Activated naive CD4-positive, alpha-beta T cell treated with anti-CD3 and anti-CD28 coated beads for 36 hours (primary cell): ENCODE measurements around the gene TOM1L2. TPM values are rescaled to one million over a fixed set of nuclear protein-coding genes. Genes with fewer than 3 reads are reported as not detected.
A peak's percentile ranks its signal among the peaks of the same experiment; 100 is the strongest.

ENCODE experiments used
- CTCF ChIA-PET: fragments of 350-600 bp; sonication (Branson Sonifier 250); formaldehyde crosslinking; loops from one replicate; lab custom pipeline; 2021; ENCODE audit warnings: antibody characterized with exemption; lab: Charles Lee
- DNase-seq: peaks from one replicate; pipeline ENCODE4 v3.0.0-alpha.2; 2020
- H3K27ac Mint-ChIP-seq: one replicate; pipeline ENCODE4 v1.8.0; 2021; ENCODE audit warnings: mild to moderate bottlenecking, mixed read lengths
- H3K27me3 Mint-ChIP-seq: one replicate; pipeline ENCODE4 v1.8.0; 2021; ENCODE audit warnings: low read depth, mixed read lengths
- H3K36me3 Mint-ChIP-seq: one replicate; pipeline ENCODE4 v1.8.0; 2021; ENCODE audit warnings: low read depth, mixed read lengths
- H3K4me1 Mint-ChIP-seq: one replicate; pipeline ENCODE4 v1.8.0; 2021; ENCODE audit warnings: low read depth, mixed read lengths
- H3K4me3 Mint-ChIP-seq: one replicate; pipeline ENCODE4 v1.8.0; 2021; ENCODE audit warnings: mild to moderate bottlenecking, moderate library complexity, mixed read lengths
- H3K9me3 Mint-ChIP-seq: one replicate; pipeline ENCODE4 v1.8.0; 2021; ENCODE audit warnings: mixed read lengths
- intact Hi-C: fragments of 100-400 bp; cut with micrococcal nuclease; formaldehyde crosslinking; loops from one replicate; pipeline ENCODE4 v1.15.1; 2023
- total RNA-seq, 2 experiments: library from RNA; stranded (reverse); gene quantifications; one replicate each; pipeline ENCODE4 v1.2.3, GENCODE V29; 2021

Gene TOM1L2
- total RNA-seq, 2 experiments from 2014 or later = 9.8 to 9.9 TPM

DNA sequence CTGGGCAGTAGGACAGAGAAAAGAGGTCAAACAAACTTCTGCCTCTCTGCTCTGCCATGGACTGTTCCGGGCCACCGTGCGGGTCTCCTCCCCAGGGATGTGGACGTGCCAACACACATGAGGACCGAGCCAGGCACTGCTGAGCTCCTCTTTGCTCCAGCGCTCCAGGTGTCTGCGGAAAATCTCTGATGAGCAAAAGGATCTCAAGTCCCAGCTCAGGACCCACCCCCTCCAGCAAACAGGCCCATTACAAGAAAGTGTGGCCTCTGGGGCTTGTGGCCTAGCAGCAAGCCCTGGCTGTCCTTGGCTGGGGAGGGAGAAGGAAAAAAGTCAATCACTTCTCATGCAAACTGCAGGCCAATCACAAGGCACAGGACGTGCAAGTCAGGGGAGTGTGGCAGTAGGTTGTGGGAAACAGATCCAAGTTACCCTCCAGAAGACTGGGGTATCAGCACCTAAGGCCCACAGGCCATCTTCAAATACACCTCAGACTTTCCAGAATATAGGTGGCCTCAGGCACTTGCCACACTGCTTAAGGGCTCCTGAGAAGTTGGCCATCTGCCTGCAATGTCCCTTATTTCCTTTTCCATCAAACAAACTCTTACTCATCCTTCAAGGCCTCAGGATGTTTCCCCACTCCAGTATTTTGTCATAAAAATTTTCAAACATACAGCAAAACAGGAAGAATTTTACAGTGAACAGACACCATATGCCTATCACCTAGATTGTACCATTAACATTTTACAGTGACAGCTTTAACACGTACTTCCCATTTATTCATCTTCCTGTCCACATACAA, 99.5 kb downstream of the TOM1L2 start:
- Mint-ChIP-seq H3K27me3 (no peaks in the 10 kb centered on the region), H3K4me3 (no peak overlapping the region), H3K36me3 (no peaks in the 10 kb centered on the region), H3K9me3 (no peaks in the 10 kb centered on the region), H3K27ac (no peak overlapping the region), H3K4me1 (no peaks in the 10 kb centered on the region)
- intact Hi-C loops = no loop called here
- CTCF ChIA-PET = no interaction called here
- no peak for DNase-seq

DNA sequence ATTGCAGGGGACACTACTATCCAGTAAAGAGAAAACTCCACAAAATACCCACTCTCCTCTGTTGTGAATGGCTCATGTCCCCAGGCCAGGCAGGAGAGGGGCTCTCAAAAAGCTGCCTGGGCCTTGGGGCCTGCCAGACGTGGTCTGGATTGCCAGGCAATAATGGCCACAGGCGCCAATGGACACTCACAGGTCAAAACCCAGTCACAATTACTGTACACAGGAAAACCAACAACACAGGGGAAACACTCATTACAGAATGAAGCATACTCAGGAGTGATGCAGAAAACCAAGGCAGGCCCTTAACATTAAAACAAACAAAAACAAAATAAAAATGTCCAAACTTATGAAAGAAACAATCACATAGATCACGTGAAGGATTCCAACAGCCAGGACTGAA, 100.3 kb downstream of the TOM1L2 start:
- no peaks in the 10 kb centered on the region for H3K27me3 Mint-ChIP-seq
- H3K4me1 Mint-ChIP-seq = no peaks in the 10 kb centered on the region
- no peaks in the 10 kb centered on the region for H3K9me3 Mint-ChIP-seq
- intact Hi-C loops = no loop called here
- CTCF ChIA-PET = no interaction called here
- no peak overlapping the region for H3K27ac Mint-ChIP-seq
- no peak overlapping the region for H3K4me3 Mint-ChIP-seq
- H3K36me3 Mint-ChIP-seq = no peaks in the 10 kb centered on the region
- no peak for DNase-seq

DNA sequence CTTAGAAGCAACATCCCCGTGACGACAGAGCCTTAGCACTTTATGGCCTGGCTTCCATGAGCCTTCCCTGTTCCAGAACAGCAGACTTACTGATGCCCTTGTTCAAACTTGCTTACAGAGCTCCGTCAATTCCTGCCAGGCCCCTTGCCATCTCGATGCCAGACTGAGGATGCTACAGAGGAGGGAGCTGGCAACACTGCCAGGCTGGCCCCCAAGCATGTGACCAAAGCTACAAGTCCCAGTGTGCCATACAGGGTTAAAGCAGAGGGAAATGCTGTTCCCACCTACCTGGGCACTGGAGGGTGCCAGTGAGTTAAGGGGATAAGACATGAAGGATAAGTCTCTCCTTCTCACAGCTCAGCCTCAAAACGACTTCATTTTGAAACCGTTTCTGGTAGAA, 102.0 kb downstream of the TOM1L2 start:
- intact Hi-C loops = no loop called here
- H3K27me3 Mint-ChIP-seq = no peaks in the 10 kb centered on the region
- no peaks in the 10 kb centered on the region for H3K36me3 Mint-ChIP-seq
- no peaks in the 10 kb centered on the region for H3K4me1 Mint-ChIP-seq
- H3K9me3 Mint-ChIP-seq = no peaks in the 10 kb centered on the region
- H3K4me3 Mint-ChIP-seq = no peak overlapping the region
- no peak for DNase-seq
- no peak overlapping the region for H3K27ac Mint-ChIP-seq
- CTCF ChIA-PET = interaction anchor here (0.9 kb wide), 1 partner anchor 108 kb away, joined by 3 read pairs; no protein-coding TSS in a partner anchor

DNA sequence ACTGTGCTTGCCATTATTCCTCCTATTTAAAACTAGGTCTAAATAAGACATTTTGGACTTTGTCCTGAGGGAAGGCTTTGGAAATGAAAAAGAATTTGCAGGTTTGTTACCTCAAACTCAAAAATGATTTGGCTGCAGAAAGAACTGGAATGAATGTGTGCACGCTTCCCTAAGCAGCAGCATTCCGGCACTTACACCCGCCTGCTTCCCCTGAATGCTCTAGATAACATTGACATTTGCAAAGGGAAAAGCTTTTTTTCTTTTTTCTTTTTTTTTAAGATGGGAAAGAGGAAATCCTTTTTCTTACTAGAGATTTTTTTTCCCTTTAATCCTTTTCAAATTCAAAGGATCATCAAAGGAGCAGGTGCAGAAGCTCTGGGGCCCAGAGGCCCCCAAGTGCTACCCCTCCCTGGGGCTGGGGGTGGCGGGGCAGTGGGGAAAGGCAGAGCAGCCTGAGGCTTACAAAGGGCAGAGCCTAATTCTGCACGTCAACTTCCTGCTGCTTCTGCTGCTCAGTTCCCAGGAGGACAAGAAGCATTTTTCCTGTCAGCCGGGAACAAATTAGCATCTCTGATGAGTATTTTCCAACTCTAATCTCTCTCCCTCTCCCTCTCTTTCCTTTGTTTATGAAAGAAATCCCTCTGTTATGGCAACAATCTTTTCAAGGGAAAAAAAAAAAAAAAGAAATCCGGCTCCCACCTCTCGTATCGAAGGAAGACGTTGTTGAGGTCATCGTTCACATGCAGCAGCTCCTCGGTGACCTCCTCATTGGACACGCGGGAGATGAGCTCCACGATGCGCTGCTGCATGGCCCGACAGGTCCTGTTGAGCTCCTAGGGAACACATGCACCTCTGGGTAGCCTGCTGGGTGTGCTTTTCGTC, 103.3 kb downstream of the TOM1L2 start:
- H3K9me3 Mint-ChIP-seq = no peaks in the 10 kb centered on the region
- no peaks in the 10 kb centered on the region for H3K36me3 Mint-ChIP-seq
- H3K4me3 Mint-ChIP-seq = no peak overlapping the region
- no peak for DNase-seq
- intact Hi-C loops = loop anchor here (5.0 kb wide), 1 partner anchor 163 kb away; no protein-coding TSS in a partner anchor
- no peaks in the 10 kb centered on the region for H3K4me1 Mint-ChIP-seq
- no peak overlapping the region for H3K27ac Mint-ChIP-seq
- CTCF ChIA-PET = no interaction called here
- H3K27me3 Mint-ChIP-seq = no peaks in the 10 kb centered on the region

DNA sequence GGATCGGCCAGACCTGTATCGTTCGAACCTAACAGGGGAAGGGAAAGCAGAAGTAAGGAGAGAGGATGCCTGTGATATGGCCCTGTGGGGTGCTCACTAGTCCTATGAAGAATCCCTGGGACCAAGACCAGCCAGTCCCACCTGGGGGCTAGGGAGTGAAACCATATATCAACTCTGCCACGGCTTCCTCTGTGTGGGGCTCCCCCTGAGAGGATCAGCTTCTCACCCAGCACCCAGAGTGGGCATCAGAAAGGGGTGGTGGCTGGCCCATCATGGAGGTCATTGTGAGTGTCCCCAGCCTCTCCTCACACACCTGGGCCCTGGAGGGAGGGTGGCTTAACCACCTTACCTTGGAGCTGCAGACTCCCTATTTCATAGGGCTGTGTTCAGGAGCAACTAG, 105.3 kb downstream of the TOM1L2 start:
- intact Hi-C loops = loop anchor here (5.0 kb wide), 1 partner anchor 165 kb away; no protein-coding TSS in a partner anchor
- CTCF ChIA-PET = interaction anchor here (0.9 to 1.2 kb wide), 2 partner anchors 52 to 188 kb away, joined by 3 read pairs; no protein-coding TSS in a partner anchor
- Mint-ChIP-seq H3K27ac (no peak overlapping the region), H3K9me3 (no peaks in the 10 kb centered on the region), H3K4me1 (peaks cover 11% of the 10 kb centered on the region), H3K4me3 (no peak overlapping the region), H3K27me3 (no peaks in the 10 kb centered on the region), H3K36me3 (no peaks in the 10 kb centered on the region)
- DNase-seq = no peak

DNA sequence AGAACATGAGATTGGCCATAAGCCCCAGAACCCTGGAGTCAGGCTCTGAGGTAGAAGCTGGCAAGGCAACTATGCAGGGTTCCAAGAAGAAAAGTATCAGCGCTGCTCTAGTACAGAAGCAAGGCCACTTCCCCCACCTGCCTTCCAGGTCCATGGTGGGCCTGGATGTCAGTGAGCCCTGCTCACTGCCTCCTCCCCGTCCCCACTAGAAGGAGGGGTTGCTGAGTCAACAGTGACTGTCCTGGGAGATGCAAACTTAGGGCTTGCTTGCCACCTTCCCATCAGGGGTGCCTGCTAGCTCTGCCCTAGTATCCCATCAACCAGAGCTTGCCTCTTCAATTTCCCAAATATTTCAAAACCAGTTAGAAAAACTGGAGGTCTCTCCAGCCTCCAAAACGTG, 105.8 kb downstream of the TOM1L2 start:
- Mint-ChIP-seq H3K4me1 (peaks cover 11% of the 10 kb centered on the region), H3K4me3 (no peak overlapping the region), H3K9me3 (no peaks in the 10 kb centered on the region), H3K27ac (no peak overlapping the region), H3K27me3 (no peaks in the 10 kb centered on the region), H3K36me3 (no peaks in the 10 kb centered on the region)
- intact Hi-C loops = loop anchor here (5.0 kb wide), 1 partner anchor 166 kb away; no protein-coding TSS in a partner anchor
- DNase-seq = no peak
- CTCF ChIA-PET = no interaction called here

DNA sequence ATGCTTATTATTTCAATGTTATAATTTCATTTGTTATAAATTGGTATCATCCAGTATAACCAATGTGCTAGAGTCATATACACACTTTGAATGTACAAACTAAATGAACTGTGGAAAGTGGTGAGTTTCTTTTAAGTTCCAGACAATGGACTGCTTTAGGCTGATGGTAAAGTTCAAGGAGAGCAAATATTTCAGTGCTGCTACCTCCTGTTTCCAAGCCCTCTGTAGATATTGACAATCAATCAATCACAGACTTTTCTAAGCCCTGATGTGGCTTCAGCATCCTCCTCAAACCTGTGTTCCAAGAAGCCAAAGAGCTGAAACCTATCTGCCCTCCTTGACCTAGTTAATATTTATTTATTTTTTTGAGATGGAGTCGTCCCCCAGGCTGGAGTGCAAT, 107.2 kb downstream of the TOM1L2 start:
- CTCF ChIA-PET = no interaction called here
- H3K27ac Mint-ChIP-seq = no peak overlapping the region

DNA sequence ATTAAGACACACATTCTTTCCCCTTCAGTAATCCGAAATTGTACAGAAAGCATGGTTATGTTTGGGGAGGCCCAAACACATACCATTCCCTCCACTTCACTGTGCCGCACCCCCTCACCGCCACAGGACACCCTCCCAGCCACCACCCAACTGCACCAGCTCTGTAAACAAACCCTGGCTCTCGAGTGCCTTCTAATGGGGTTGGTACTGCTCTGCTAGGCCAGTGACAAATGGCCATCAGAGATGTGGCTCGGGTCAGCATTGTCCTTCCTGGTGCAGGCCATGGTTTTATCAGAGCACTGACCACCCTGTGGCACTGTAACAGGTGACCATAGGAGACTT, 111.5 kb downstream of the TOM1L2 start:
- H3K27ac Mint-ChIP-seq = no peak overlapping the region
- H3K4me1 Mint-ChIP-seq = peaks cover 20% of the 10 kb centered on the region
- intact Hi-C loops = loop anchor here (1.0 kb wide), 3 partner anchors 48 to 179 kb away; partner anchors contain the start of gene RAI1
- no peak for DNase-seq
- CTCF ChIA-PET = interaction anchor here (0.5 to 5.6 kb wide), 14 partner anchors 10 to 182 kb away, joined by 3 to 76 read pairs (median 4); no protein-coding TSS in a partner anchor
- H3K9me3 Mint-ChIP-seq = no peaks in the 10 kb centered on the region
- H3K27me3 Mint-ChIP-seq = no peaks in the 10 kb centered on the region
- no peak overlapping the region for H3K4me3 Mint-ChIP-seq
- no peaks in the 10 kb centered on the region for H3K36me3 Mint-ChIP-seq

More for the DNA sequence above, 107.2 kb downstream of the TOM1L2 start:
- H3K4me3 Mint-ChIP-seq = no peak overlapping the region
- no peaks in the 10 kb centered on the region for H3K27me3 Mint-ChIP-seq
- H3K36me3 Mint-ChIP-seq = no peaks in the 10 kb centered on the region
- intact Hi-C loops = loop anchor here (5.0 kb wide), 1 partner anchor 167 kb away; no protein-coding TSS in a partner anchor
- no peak for DNase-seq
- H3K9me3 Mint-ChIP-seq = no peaks in the 10 kb centered on the region
- H3K4me1 Mint-ChIP-seq = peaks cover 11% of the 10 kb centered on the region

DNA sequence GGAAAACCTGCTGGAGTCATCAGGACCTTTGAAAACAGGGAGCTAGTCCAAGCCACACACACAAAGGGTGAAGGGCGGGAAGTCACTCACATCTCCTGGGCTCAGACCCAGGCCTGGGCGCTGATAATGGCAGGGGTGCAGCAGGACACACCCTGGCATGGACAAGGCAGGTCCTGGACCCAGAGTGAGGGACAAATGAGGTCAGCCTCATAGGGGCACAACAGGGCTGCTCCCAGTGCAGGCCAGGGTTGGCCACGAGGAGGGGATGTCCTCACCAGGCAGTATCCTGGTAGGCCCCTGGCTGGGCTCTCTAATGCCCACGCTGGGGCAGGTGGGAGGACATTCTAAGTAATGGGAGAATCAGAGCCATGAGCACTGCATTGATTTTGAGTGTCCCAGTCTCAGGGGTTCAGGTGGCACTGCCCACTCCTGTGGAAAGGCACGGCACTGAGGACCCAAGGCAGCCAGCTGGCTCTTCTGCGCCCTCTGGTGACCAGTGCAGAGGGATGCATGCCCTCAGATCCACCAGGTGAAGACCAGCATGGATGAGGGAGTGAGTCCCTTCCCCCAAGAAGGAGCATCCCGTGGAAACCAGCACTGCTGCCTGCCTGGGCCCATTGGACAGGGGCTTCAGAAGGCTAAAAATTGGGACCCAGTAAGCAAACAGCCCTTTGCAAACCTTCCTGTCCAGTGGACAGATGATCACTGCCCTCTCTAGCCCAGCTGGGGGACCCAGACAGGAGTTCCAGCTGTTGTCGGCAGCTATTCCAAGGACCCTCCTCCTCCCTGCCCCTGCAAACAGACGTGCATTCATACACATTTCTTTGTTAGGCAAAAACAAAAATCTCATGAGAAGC, 112.1 kb downstream of the TOM1L2 start:
- Mint-ChIP-seq H3K4me1 (peaks cover 26% of the 10 kb centered on the region), H3K27ac (no peak overlapping the region), H3K4me3 (no peak overlapping the region), H3K9me3 (no peaks in the 10 kb centered on the region), H3K27me3 (no peaks in the 10 kb centered on the region), H3K36me3 (no peaks in the 10 kb centered on the region)
- DNase-seq = peak; percentile 80
- CTCF ChIA-PET = interaction anchor here (0.5 to 5.6 kb wide), 21 partner anchors 10 to 182 kb away, joined by 3 to 76 read pairs (median 4); no protein-coding TSS in a partner anchor
- intact Hi-C loops = loop anchor here (1.0 to 10.0 kb wide), 4 partner anchors 48 to 685 kb away; partner anchors contain the start of gene RAI1

DNA sequence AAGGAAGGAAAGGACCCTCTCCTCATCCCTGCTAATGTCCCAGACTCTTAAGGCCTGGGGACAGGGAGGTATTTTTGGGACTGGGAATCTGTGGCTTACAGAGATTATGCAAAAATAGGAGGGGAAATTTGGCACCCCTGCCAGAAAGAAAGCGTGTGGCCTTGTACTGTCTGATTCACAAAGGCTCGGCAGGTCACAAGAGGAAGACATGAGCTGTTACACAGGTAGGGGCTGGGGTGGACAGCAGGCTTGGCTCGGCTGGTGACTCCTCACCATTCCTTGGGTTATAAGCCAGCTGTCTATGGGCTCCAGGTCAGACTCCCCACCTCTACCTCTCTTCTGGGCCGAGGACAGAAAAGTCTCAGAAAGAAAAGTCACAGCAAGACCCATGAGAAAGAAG, 114.7 kb downstream of the TOM1L2 start:
- Mint-ChIP-seq H3K4me3 (no peak overlapping the region), H3K36me3 (no peaks in the 10 kb centered on the region), H3K4me1 (peaks cover 38% of the 10 kb centered on the region), H3K27me3 (no peaks in the 10 kb centered on the region), H3K9me3 (no peaks in the 10 kb centered on the region), H3K27ac (no peak overlapping the region)
- CTCF ChIA-PET = interaction anchor here (1.2 to 6.1 kb wide), 2 partner anchors 44 to 67 kb away, joined by 4 to 55 read pairs; no protein-coding TSS in a partner anchor
- no peak for DNase-seq
- intact Hi-C loops = loop anchor here (10.0 kb wide), 1 partner anchor 683 kb away; no protein-coding TSS in a partner anchor

DNA sequence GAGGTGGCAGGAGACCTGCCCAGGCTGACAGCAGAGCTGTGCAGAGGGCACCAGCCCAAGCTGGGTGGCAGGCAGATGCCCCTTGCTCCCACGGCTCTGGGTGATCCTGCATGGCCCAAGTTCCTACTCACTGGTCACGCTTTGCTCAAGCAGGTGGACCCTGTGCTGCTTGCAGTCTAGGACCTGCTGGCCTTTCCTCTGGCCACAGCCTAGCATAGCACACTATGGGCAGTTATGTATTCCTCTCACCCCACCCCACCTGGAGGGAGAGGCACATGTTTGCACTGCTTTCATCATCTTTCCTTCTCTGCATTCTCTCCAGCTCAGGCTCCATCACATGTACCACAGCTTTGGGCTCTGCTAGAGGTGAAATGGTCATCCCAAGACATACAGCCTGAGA, 115.8 kb downstream of the TOM1L2 start:
- Mint-ChIP-seq H3K27ac (no peak overlapping the region), H3K4me3 (no peak overlapping the region), H3K9me3 (no peaks in the 10 kb centered on the region), H3K36me3 (no peaks in the 10 kb centered on the region), H3K4me1 (peaks cover 49% of the 10 kb centered on the region), H3K27me3 (no peaks in the 10 kb centered on the region)
- CTCF ChIA-PET = interaction anchor here (0.6 to 6.1 kb wide), 5 partner anchors 21 to 127 kb away, joined by 3 to 55 read pairs (median 7); partner anchors contain the start of gene SREBF1
- intact Hi-C loops = loop anchor here (10.0 kb wide), 1 partner anchor 682 kb away; no protein-coding TSS in a partner anchor
- no peak for DNase-seq
